H9 (cell line): ENCODE data around the gene DNAJC30. TPM values are rescaled to one million over a fixed set of nuclear protein-coding genes. Genes with fewer than 3 reads are reported as not detected.

Source experiments
- DNase-seq: peaks from one replicate; pipeline ENCODE4 v3.0.0-alpha.2; 2017
- H2AFZ ChIP-seq: one replicate; pipeline ENCODE4 v1.6.1; 2013; ENCODE audit warnings: mild to moderate bottlenecking, low read length, control low read depth, moderate library complexity
- H2AK5ac ChIP-seq: 2 replicates; pipeline ENCODE4 v1.6.1; 2013; ENCODE audit warnings: low read length, control low read depth, mixed read lengths; ENCODE audit not compliant: insufficient read length
- H2BK120ac ChIP-seq: one replicate; pipeline ENCODE4 v1.6.1; 2013; ENCODE audit warnings: low read depth, mild to moderate bottlenecking, low read length, control low read depth, inconsistent platforms; ENCODE audit not compliant: poor library complexity, severe bottlenecking
- H2BK12ac ChIP-seq: 2 replicates; pipeline ENCODE4 v1.6.1; 2013; ENCODE audit warnings: low read length, control low read depth, mixed read lengths, low read depth; ENCODE audit not compliant: insufficient read length
- H2BK15ac ChIP-seq: 2 replicates; pipeline ENCODE4 v1.6.1; 2013; ENCODE audit warnings: low read depth, low read length, control low read depth
- H2BK20ac ChIP-seq: one replicate; pipeline ENCODE4 v1.6.1; 2013; ENCODE audit warnings: low read depth, mild to moderate bottlenecking, low read length, control low read depth, inconsistent platforms; ENCODE audit not compliant: poor library complexity, severe bottlenecking
- H2BK5ac ChIP-seq: 2 replicates; pipeline ENCODE4 v1.6.1; 2013; ENCODE audit warnings: low read length, control low read depth, mixed read lengths; ENCODE audit not compliant: insufficient read length
- H3K14ac ChIP-seq: 2 replicates; pipeline ENCODE4 v1.6.1; 2013; ENCODE audit warnings: low read length, control low read depth; ENCODE audit not compliant: insufficient read depth
- H3K18ac ChIP-seq: 2 replicates; pipeline ENCODE4 v1.6.1; 2013; ENCODE audit warnings: low read depth, mild to moderate bottlenecking, mixed read lengths, low read length, control low read depth; ENCODE audit not compliant: insufficient read length
- H3K23ac ChIP-seq: 2 replicates; pipeline ENCODE4 v1.6.1; 2013; ENCODE audit warnings: low read length, control low read depth, mixed read lengths, low read depth; ENCODE audit not compliant: insufficient read length
- H3K23me2 ChIP-seq: 2 replicates; pipeline ENCODE4 v1.6.1; 2013; ENCODE audit warnings: low read depth, mild to moderate bottlenecking, mixed read lengths, low read length, control low read depth; ENCODE audit not compliant: insufficient read length, poor library complexity, severe bottlenecking
- H3K27ac ChIP-seq: 2 replicates; pipeline ENCODE4 v1.5.1; 2013; ENCODE audit warnings: low read length, control low read depth, mixed read lengths, low read depth; ENCODE audit not compliant: insufficient read length
- H3K27me3 ChIP-seq: 2 replicates; pipeline ENCODE4 v1.6.1; 2013; ENCODE audit warnings: low read length, control low read depth, inconsistent platforms; ENCODE audit not compliant: insufficient read depth
- H3K4ac ChIP-seq: 2 replicates; pipeline ENCODE4 v1.6.1; 2013; ENCODE audit warnings: low read depth, mild to moderate bottlenecking, control low read depth, inconsistent platforms, low read length, moderate library complexity
- H3K4me1 ChIP-seq: 2 replicates; pipeline ENCODE4 v1.6.1; 2013; ENCODE audit warnings: low read length, control low read depth, inconsistent platforms; ENCODE audit not compliant: insufficient read depth
- H3K4me2 ChIP-seq: 2 replicates; pipeline ENCODE4 v1.6.1; 2013; ENCODE audit warnings: low read length, control low read depth, mixed read lengths; ENCODE audit not compliant: insufficient read length, insufficient read depth
- H3K56ac ChIP-seq: 2 replicates; pipeline ENCODE4 v1.6.1; 2013; ENCODE audit warnings: low read depth, mild to moderate bottlenecking, mixed read lengths, low read length, control low read depth; ENCODE audit not compliant: insufficient read length
- H3K79me1 ChIP-seq: 2 replicates; pipeline ENCODE4 v1.6.1; 2013; ENCODE audit warnings: low read depth, mild to moderate bottlenecking, moderate library complexity, low read length, control low read depth, inconsistent platforms; ENCODE audit not compliant: insufficient read depth, poor library complexity, severe bottlenecking
- H3K79me2 ChIP-seq: 2 replicates; pipeline ENCODE4 v1.6.1; 2013; ENCODE audit warnings: low read length, control low read depth, inconsistent platforms; ENCODE audit not compliant: insufficient read depth
- H3K9ac ChIP-seq: 2 replicates; pipeline ENCODE4 v1.6.1; 2013; ENCODE audit warnings: low read length, control low read depth, mixed read lengths; ENCODE audit not compliant: insufficient read length; ENCODE audit errors: extremely low read depth
- H3K9me3 ChIP-seq: one replicate; pipeline ENCODE4 v1.6.1; 2013; ENCODE audit warnings: low read depth, low read length, inconsistent platforms; ENCODE audit not compliant: control insufficient read depth
- H3T11ph ChIP-seq: one replicate; pipeline ENCODE4 v1.6.1; 2013; ENCODE audit warnings: mild to moderate bottlenecking, low read length, control low read depth, inconsistent platforms
- H4K20me1 ChIP-seq: one replicate; pipeline ENCODE4 v1.6.1; 2013; ENCODE audit not compliant: control insufficient read depth, insufficient read length, insufficient read depth
- H4K5ac ChIP-seq: 2 replicates; pipeline ENCODE4 v1.6.1; 2013; ENCODE audit warnings: low read depth, mild to moderate bottlenecking, mixed read lengths, low read length, control low read depth; ENCODE audit not compliant: insufficient read length
- H4K8ac ChIP-seq: replicated peaks from 2 replicates; pipeline ENCODE4 v1.6.1; 2013; ENCODE audit warnings: low read length, control low read depth, mixed read lengths, low read depth; ENCODE audit not compliant: insufficient read length
- H4K91ac ChIP-seq: 2 replicates; pipeline ENCODE4 v1.6.1; 2013; ENCODE audit warnings: low read depth, mild to moderate bottlenecking, moderate library complexity, mixed read lengths, low read length, control low read depth; ENCODE audit not compliant: insufficient read length
- H3K27ac Mint-ChIP-seq, 3 experiments: 2 replicates in 2 of 3; 3 replicates in 1 of 3; pipeline ENCODE4 v1.8.0; 2020 to 2021; ENCODE audit warnings: mixed read lengths in 3 of 3, mild to moderate bottlenecking in 1 of 3, moderate library complexity in 1 of 3
- H3K27me3 Mint-ChIP-seq: 2 replicates; pipeline ENCODE4 v1.8.0; 2021; ENCODE audit warnings: low read depth, mild to moderate bottlenecking, moderate library complexity, mixed read lengths
- H3K36me3 Mint-ChIP-seq, 3 experiments: 2 replicates in 2 of 3; 3 replicates in 1 of 3; pipeline ENCODE4 v1.8.0; 2020 to 2021; ENCODE audit warnings: low read depth in 3 of 3, mixed read lengths in 3 of 3; ENCODE audit not compliant: insufficient read depth in 1 of 3
- H3K4me1 Mint-ChIP-seq, 2 experiments: 2 replicates each; pipeline ENCODE4 v1.8.0; 2020; ENCODE audit warnings: mixed read lengths in 2 of 2
- H3K4me3 Mint-ChIP-seq, 2 experiments: 2 replicates in 1 of 2; 3 replicates in 1 of 2; pipeline ENCODE4 v1.8.0; 2020 to 2021; ENCODE audit warnings: mild to moderate bottlenecking in 2 of 2, mixed read lengths in 2 of 2, moderate library complexity in 1 of 2
- H3K9me3 Mint-ChIP-seq, 2 experiments: 2 replicates in 1 of 2; 3 replicates in 1 of 2; pipeline ENCODE4 v1.8.0; 2020; ENCODE audit warnings: mild to moderate bottlenecking in 2 of 2, mixed read lengths in 2 of 2, moderate library complexity in 1 of 2
- CTCF ChIP-seq: fragments of 200-600 bp; sonication (generic); conservative IDR thresholded peaks from 3 replicates; pipeline ENCODE4 v1.8.0; 2021; ENCODE audit warnings: antibody characterized with exemption, mild to moderate bottlenecking
- WGBS: extraction: QIAGEN DNeasy Blood & Tissue Kit; methylation state at CpG from one replicate; pipeline ENCODE4 v1.1.7; 2013; ENCODE audit warnings: missing lambda C conversion rate, low lambda C conversion rate, mixed read lengths; ENCODE audit not compliant: insufficient read length; ENCODE audit errors: extremely low coverage; 5-methylcytosine and 5-hydroxymethylcytosine counted together
- total RNA-seq: library from RNA; stranded (reverse); gene quantifications from 2 replicates; pipeline ENCODE4 v1.2.1, GENCODE V29; 2021

The DNAJC30 gene
- total RNA-seq, 1 experiment from 2014 or later, result 8.1 TPM

- H3K18ac ChIP-seq, result no peak overlapping the region
- TF ChIP-seq CTCF, result no peak
- no peaks in the 10 kb centered on the region for H3K27me3 ChIP-seq
- no peaks in the 10 kb centered on the region for H3K79me1 ChIP-seq
- no peaks in the 10 kb centered on the region for H3K4me1 ChIP-seq
- H4K8ac ChIP-seq, result no peak overlapping the region
- H2BK5ac ChIP-seq, result no peak overlapping the region
- H4K20me1 ChIP-seq, result no peaks in the 10 kb centered on the region
- no peak overlapping the region for H3K23ac ChIP-seq
- H2AK5ac ChIP-seq, result no peak overlapping the region
- no peak overlapping the region for H3K9ac ChIP-seq
- no peak overlapping the region for H4K91ac ChIP-seq
- no peak overlapping the region for H3K27ac ChIP-seq
- Mint-ChIP-seq H3K9me3 (no peaks in the 10 kb centered on the region), H3K36me3 (peaks cover 0 to 7% (median 4%) of the 10 kb centered on the region in 3 experiments; a peak in 3 of 7 replicates), H3K27me3 (peaks cover 30% of the 10 kb centered on the region), H3K4me1 (peaks cover 10 to 44% of the 10 kb centered on the region in 2 experiments), H3K27ac (no peak overlapping the region), H3K4me3 (peak overlapping the region; percentile 60 to 87)
- DNase-seq, result no peak
- no peaks in the 10 kb centered on the region for H3K9me3 ChIP-seq
- H3K14ac ChIP-seq, result no peak overlapping the region
- no peak overlapping the region for H2AFZ ChIP-seq
- H3K4me2 ChIP-seq, result peak overlapping the region; percentile 69
- H2BK12ac ChIP-seq, result no peak overlapping the region
- H2BK20ac ChIP-seq, result no peak overlapping the region
- no peaks in the 10 kb centered on the region for H3K79me2 ChIP-seq
- H4K5ac ChIP-seq, result no peak overlapping the region
- no peak overlapping the region for H2BK15ac ChIP-seq
- H3T11ph ChIP-seq, result no peak overlapping the region
- H3K56ac ChIP-seq, result no peak overlapping the region
- WGBS, result no CpG with 5 or more reads among the region's 5 CpGs
- H3K4ac ChIP-seq, result no peak overlapping the region
- H3K23me2 ChIP-seq, result peaks cover 10% of the 10 kb centered on the region
- H2BK120ac ChIP-seq, result no peak overlapping the region
Measured at GRCh38 chr7:73668886-73669230, 14.4 kb downstream of the DNAJC30 start.
